AG09319 (cell line): ENCODE measurements around the gene MPDZ.

Experiments
- DNase-seq: peaks from one replicate; pipeline ENCODE4 v3.0.0-alpha.2; 2010; ENCODE audit warnings: low read depth; ENCODE audit errors: extremely low read depth
- TF ChIP-seq, protein P1 (sequence below): IDR thresholded peaks from 2 replicates; pipeline ENCODE4 v1.5.1; 2011; ENCODE audit warnings: low read depth, mild to moderate bottlenecking, inconsistent platforms, low read length, moderate library complexity

The MPDZ gene

DNA sequence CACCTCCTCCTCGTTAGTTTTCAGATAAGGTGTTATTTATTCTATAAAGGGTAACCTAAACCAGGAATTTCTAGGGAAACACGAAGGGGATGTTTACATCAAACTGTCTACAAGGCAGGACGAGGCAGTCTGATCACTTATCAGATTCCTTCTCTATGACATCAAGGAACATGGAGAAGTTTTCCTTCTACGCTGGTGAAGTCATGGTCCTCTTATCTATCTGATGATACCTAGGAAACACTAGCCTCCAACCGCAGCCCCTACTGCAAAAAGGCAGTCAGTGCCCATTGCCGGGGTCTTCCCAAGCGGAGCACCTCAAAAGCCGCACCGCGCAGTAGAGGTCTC is 1.5 kb downstream of the MPDZ start:
- TF ChIP-seq, protein P1, sequence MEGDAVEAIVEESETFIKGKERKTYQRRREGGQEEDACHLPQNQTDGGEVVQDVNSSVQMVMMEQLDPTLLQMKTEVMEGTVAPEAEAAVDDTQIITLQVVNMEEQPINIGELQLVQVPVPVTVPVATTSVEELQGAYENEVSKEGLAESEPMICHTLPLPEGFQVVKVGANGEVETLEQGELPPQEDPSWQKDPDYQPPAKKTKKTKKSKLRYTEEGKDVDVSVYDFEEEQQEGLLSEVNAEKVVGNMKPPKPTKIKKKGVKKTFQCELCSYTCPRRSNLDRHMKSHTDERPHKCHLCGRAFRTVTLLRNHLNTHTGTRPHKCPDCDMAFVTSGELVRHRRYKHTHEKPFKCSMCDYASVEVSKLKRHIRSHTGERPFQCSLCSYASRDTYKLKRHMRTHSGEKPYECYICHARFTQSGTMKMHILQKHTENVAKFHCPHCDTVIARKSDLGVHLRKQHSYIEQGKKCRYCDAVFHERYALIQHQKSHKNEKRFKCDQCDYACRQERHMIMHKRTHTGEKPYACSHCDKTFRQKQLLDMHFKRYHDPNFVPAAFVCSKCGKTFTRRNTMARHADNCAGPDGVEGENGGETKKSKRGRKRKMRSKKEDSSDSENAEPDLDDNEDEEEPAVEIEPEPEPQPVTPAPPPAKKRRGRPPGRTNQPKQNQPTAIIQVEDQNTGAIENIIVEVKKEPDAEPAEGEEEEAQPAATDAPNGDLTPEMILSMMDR: no peak
- DNase-seq: no peak

DNA sequence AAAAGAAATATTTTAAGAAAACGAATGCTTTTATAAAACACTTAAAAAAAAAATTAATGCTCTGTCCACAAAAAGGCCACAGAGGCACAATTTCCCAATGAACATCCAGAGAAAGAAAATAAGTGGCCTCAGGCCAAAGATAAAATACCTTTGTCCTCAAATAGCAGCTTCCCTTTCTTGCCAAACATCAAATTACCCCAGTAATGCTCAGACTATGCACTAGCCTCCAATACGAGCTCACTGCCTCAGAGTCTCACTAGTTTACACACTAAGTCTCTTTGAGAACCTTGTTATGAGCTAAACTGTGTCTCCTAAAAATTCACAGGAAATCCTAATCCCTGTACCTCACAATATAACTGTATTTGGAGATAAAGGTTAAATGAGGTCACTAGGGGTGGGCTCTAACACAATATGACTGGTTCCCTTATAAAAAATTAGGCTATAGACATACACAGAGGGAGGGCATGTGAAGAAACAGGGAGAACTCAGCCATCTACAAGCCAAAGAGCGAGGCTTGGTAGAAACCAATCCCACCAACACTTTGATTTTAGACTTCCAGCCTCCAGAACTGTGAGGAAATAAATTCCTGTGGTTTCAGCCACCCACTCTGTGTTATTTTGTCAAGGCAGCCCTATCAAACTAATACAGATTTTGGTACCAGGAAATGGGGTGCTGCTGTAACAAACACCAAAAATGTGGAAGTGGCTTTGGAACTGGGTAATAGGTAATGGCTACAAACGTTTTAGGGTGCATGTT is 4.4 kb downstream of the MPDZ start:
- TF ChIP-seq, protein P1: no peak
- DNase-seq: no peak

DNA sequence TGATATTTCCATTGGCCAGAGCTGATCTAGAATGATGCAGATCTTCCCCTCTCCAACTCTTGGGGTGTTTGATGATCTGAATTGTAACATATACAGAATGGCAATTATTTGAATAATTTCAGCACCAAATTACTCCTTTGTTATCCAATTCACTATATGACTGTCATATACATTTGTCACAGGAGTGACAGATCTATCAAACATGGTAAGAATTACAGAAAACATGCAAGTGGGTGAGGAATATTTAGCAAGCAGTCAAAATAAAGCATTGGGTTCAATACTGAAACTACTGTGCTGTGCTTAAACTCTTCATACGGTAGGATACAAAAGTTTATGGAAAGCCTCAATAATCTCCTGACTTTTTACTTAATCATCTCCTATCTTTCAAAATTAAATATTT is 8.8 kb downstream of the MPDZ start:
- DNase-seq: no peak
- TF ChIP-seq, protein P1: no peak

DNA sequence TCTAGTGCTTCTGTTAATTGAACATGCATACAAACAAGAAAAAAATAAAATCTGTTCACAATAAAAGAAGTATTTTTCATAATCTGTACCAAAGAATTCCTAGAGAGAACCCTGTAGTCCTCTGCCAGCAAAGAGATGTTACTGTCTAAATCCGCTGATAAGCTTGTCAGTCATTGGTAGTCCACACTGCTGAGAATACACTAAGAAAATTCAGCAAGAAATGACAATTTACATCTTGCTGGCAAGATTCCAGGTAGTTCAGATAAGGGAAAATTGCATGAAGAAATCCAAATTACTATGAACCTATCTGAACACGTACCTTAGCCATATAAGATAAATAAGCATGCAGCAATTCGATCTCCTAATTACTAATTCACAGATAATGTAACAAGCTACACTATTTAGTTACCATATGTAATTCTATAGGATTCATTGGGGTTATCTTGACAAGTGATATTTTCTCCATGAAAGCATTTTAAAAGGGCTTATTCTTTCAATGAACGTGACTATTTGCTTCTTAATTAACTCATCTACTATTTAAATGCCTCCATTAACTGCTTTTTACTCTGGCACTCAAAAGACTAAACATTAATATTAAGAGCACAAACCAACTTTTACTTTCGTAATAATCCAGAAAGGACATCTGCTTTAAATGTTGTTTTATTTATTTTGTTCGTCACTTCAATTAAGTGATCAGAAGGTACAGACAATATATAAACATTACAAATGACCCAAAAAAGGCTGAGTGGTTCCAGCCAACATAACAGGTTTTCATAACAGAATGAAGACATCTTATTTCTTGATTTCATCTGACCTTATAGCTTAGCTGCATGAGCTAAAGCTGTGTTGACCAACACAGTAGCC is 9.7 kb downstream of the MPDZ start:
- no peak for DNase-seq
- TF ChIP-seq, protein P1: no peak

DNA sequence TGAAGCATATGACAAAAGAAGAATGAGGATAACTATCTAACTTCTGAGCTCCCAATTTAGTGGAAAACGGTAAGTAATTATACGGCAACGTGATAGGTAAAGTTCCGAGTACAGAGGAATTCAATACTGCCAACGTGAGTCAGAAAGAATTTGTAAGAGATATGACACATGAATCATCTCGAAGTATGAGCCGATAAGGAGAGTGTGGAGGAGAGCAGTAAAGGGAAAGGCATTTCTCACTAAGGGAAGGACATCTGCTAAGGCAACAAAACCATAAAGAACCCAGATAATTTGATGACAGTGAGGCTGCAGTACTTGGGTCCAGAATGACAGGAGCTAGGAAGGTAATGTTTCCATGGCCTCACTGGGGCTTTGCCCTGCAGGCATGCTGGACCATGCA is 11.0 kb downstream of the MPDZ start:
- TF ChIP-seq, protein P1: no peak
- DNase-seq: no peak

DNA sequence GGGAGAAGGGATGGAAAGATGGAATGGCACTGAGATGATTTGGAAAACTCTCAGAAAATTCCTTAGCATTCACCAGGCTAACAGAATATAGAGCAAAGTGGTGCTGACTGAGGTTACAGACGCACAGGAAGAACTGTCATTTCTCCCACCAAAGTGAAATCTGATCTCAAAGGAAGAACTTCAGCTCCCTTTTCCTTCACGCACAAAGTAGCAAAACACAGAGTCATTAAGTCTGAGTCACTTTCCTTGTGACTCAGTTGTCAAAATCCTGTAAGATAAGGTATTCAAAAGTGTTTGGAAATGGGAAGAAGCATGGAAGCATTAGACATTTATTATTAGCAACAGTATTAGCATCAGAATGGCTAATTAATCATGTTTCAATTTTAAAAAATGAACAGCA is 11.7 kb downstream of the MPDZ start:
- DNase-seq: no peak
- TF ChIP-seq, protein P1: no peak

DNA sequence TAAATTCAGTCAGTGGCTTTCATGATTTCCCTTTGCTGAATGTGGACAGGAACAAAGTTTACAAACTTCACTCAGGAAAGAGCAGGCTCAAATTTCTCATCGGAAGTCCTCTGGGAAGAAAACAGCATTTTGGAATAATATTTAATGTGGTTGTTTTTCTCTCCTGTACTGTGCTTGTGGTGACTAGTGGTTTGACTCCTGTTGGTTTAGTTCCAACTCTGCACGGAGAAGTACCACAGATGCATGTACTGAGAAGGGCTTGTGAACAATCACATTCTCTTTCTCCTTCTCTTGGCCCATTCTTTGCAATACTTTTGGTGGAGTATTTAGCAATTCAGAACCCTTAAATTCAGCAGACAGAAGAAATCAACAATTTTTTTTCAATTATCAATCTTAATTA is 13.3 kb downstream of the MPDZ start:
- DNase-seq: no peak
- TF ChIP-seq, protein P1: no peak
